Muscle of leg (tissue), 11 donors: Measurements from ENCODE around the gene TNFRSF1B. TPM values are rescaled to one million over a fixed set of nuclear protein-coding genes. Genes with fewer than 3 reads are reported as not detected.
A peak's percentile ranks its signal among the peaks of the same experiment; 100 is the strongest.

ENCODE experiments used
- DNase-seq: peaks from one replicate; pipeline ENCODE4 v3.0.0; 2013
- H3K27ac ChIP-seq: one replicate; pipeline ENCODE4 v1.5.1; 2013; ENCODE audit warnings: mild to moderate bottlenecking, low read length, control low read depth
- H3K27me3 ChIP-seq: one replicate; pipeline ENCODE4 v1.6.1; 2013; ENCODE audit warnings: low read length; ENCODE audit not compliant: control insufficient read depth, insufficient read depth
- H3K36me3 ChIP-seq: one replicate; pipeline ENCODE4 v1.6.1; 2013; ENCODE audit warnings: low read length; ENCODE audit not compliant: control insufficient read depth, insufficient read depth
- H3K4me1 ChIP-seq: one replicate; pipeline ENCODE4 v1.6.1; 2013; ENCODE audit warnings: low read length; ENCODE audit not compliant: control insufficient read depth, insufficient read depth
- H3K4me3 ChIP-seq: one replicate; pipeline ENCODE4 v1.5.1; 2013; ENCODE audit warnings: low read length, control low read depth
- H3K9me3 ChIP-seq: replicated peaks from 2 replicates; pipeline ENCODE4 v1.6.1; 2013; ENCODE audit warnings: low read depth, low read length; ENCODE audit not compliant: control insufficient read depth
- WGBS: methylation state at CpG from one replicate; pipeline ENCODE4 v1.1.5; 2013; ENCODE audit warnings: missing lambda C conversion rate; ENCODE audit not compliant: insufficient coverage; 5-methylcytosine and 5-hydroxymethylcytosine counted together
- polyA plus RNA-seq, 8 donors: library from polyadenylated mRNA; unstranded; fragments of 120-200 nt; gene quantifications; one replicate each; pipeline versions ENCODE4 v1.2.1 to v1.2.3, GENCODE V29; 2013; ENCODE audit warnings: inconsistent platforms in 1 of 8, low replicate concordance in 1 of 8; ENCODE audit not compliant: insufficient read length in 8 of 8, insufficient read depth in 1 of 8
- total RNA-seq: library from RNA; stranded (reverse); fragments of 120-200 nt; gene quantifications from one replicate; pipeline ENCODE4 v1.2.4, GENCODE V29; 2013

The TNFRSF1B gene
- total and polyA plus RNA-seq, 9 donors = 8.8 to 17.5 (median 12.5) TPM

GRCh38 chr1:12232221-12232620 lies 65.4 kb downstream of the TNFRSF1B start:
- DNase-seq = no peak
- 89% methylated on average over 2 of the region's 2 CpGs for WGBS
- Histone ChIP-seq H3K36me3 (peaks cover 12% of the 10 kb centered on the region), H3K4me1 (peaks cover 10% of the 10 kb centered on the region), H3K27ac (no peak overlapping the region), H3K4me3 (no peak overlapping the region), H3K9me3 (no peaks in the 10 kb centered on the region), H3K27me3 (no peaks in the 10 kb centered on the region)

- Histone ChIP-seq H3K4me3 (no peak overlapping the region), H3K4me1 (no peaks in the 10 kb centered on the region), H3K9me3 (no peaks in the 10 kb centered on the region), H3K27me3 (no peaks in the 10 kb centered on the region), H3K36me3 (peaks cover 42% of the 10 kb centered on the region), H3K27ac (no peak overlapping the region)
- WGBS = 65% methylated on average over 1 of the region's 2 CpGs
- DNase-seq = no peak
Observed at GRCh38 chr1:12244078-12244477, 77.3 kb downstream of the TNFRSF1B start.

DNA sequence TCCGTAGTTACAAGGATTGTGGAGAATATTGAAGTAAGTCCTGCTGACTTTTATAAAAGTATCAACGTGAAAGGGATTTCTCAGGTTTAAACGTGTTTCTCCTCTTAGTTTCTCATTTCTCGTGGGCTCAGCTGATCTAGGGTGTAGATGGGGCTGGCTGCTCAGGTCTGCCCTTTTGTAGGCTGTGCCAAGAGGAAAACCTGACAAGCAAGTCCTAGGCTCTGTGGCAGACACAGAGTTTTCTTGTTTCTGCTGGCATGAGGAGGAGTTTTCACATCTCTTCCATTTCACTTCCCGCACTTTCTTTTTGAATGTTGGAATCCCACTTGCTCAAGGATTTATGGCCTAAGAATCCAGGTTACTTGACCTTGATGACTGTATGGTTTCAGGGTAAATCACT lies 77.8 kb downstream of the TNFRSF1B start:
- Histone ChIP-seq H3K27me3 (no peaks in the 10 kb centered on the region), H3K27ac (no peak overlapping the region), H3K9me3 (no peaks in the 10 kb centered on the region), H3K36me3 (peaks cover 43% of the 10 kb centered on the region), H3K4me3 (no peak overlapping the region), H3K4me1 (no peaks in the 10 kb centered on the region)
- no peak for DNase-seq
- WGBS = no CpG with 5 or more reads among the region's 5 CpGs

GRCh38 chr1:12245116-12245515 lies 78.3 kb downstream of the TNFRSF1B start:
- H3K4me3 ChIP-seq = no peak overlapping the region
- no peaks in the 10 kb centered on the region for H3K9me3 ChIP-seq
- 100% methylated on average over 1 of the region's 3 CpGs for WGBS
- H3K27ac ChIP-seq = no peak overlapping the region
- H3K36me3 ChIP-seq = peaks cover 43% of the 10 kb centered on the region
- H3K4me1 ChIP-seq = no peaks in the 10 kb centered on the region
- no peak for DNase-seq
- H3K27me3 ChIP-seq = no peaks in the 10 kb centered on the region

GRCh38 chr1:12245733-12246132 lies 78.9 kb downstream of the TNFRSF1B start:
- Histone ChIP-seq H3K4me3 (no peak overlapping the region), H3K27me3 (no peaks in the 10 kb centered on the region), H3K9me3 (no peaks in the 10 kb centered on the region), H3K4me1 (no peaks in the 10 kb centered on the region), H3K36me3 (peaks cover 48% of the 10 kb centered on the region), H3K27ac (no peak overlapping the region)
- no peak for DNase-seq

DNA sequence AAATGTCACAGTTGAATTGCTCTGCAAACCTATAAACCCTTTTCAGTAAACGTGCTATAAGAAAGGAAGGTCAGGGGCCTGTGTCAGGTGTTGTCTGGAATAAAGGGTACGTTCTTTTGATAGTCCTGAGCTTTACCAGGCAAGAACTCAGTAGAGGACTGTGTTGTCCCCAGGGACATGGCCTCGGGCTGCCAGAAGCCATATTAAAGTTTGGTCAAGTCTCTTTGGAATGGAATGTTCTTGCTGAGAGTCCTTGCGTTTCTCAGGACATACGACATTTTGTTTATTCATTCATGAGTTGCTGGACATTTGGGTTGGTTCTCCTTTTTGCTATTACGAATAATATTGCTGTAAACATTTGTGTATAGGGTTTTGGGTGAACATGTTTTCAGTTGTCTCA lies 79.8 kb downstream of the TNFRSF1B start:
- WGBS = 91% methylated on average over 4 of the region's 6 CpGs
- no peak for DNase-seq
- H3K27me3 ChIP-seq = no peaks in the 10 kb centered on the region
- H3K9me3 ChIP-seq = no peaks in the 10 kb centered on the region
- H3K36me3 ChIP-seq = peaks cover 48% of the 10 kb centered on the region
- H3K27ac ChIP-seq = no peak overlapping the region
- no peak overlapping the region for H3K4me3 ChIP-seq
- no peaks in the 10 kb centered on the region for H3K4me1 ChIP-seq

GRCh38 chr1:12249181-12249580 lies 82.4 kb downstream of the TNFRSF1B start:
- Histone ChIP-seq H3K4me3 (no peak overlapping the region), H3K36me3 (peaks cover 49% of the 10 kb centered on the region), H3K27me3 (no peaks in the 10 kb centered on the region), H3K9me3 (no peaks in the 10 kb centered on the region), H3K4me1 (no peaks in the 10 kb centered on the region), H3K27ac (no peak overlapping the region)
- no peak for DNase-seq
- no CpG with 5 or more reads among the region's 1 CpG for WGBS

GRCh38 chr1:12249748-12250147 lies 83.0 kb downstream of the TNFRSF1B start:
- no peak for DNase-seq
- WGBS = 100% methylated on average over 2 of the region's 6 CpGs
- Histone ChIP-seq H3K27me3 (no peaks in the 10 kb centered on the region), H3K4me3 (no peak overlapping the region), H3K27ac (no peak overlapping the region), H3K9me3 (no peaks in the 10 kb centered on the region), H3K4me1 (no peaks in the 10 kb centered on the region), H3K36me3 (peaks cover 44% of the 10 kb centered on the region)

- Histone ChIP-seq H3K4me1 (no peaks in the 10 kb centered on the region), H3K4me3 (no peak overlapping the region), H3K27ac (no peak overlapping the region), H3K27me3 (no peaks in the 10 kb centered on the region), H3K36me3 (peaks cover 41% of the 10 kb centered on the region), H3K9me3 (no peaks in the 10 kb centered on the region)
- 51% methylated on average over 4 of the region's 5 CpGs for whole genome bisulfite sequencing
- peak; percentile 11 for DNase-seq
Observed at GRCh38 chr1:12251442-12251841, 84.7 kb downstream of the TNFRSF1B start.

DNA sequence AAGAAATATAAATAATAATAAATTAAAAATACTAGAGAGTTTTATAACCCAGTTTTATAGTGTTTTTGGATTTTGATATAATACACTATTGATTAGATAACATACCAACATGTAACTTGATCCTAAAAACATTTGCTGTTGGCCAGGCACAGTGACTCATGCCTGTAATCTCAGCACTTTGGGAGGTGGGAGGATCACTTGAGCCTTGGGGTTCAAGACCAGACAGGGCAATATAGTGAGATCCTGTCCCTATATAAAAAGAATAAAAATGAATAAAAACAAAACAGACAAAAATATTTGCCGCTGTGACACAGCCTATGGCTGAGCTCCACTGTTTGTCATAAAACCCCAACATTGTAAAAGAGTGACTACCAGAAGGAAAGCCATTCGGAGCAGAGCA lies 89.1 kb downstream of the TNFRSF1B start:
- Histone ChIP-seq H3K4me3 (no peak overlapping the region), H3K27ac (no peak overlapping the region), H3K4me1 (no peaks in the 10 kb centered on the region), H3K27me3 (no peaks in the 10 kb centered on the region), H3K36me3 (peaks cover 55% of the 10 kb centered on the region), H3K9me3 (no peaks in the 10 kb centered on the region)
- 100% methylated on average over 2 of the region's 2 CpGs for WGBS
- no peak for DNase-seq

- H3K4me1 ChIP-seq = no peaks in the 10 kb centered on the region
- H3K27me3 ChIP-seq = no peaks in the 10 kb centered on the region
- no peak overlapping the region for H3K27ac ChIP-seq
- no peaks in the 10 kb centered on the region for H3K9me3 ChIP-seq
- DNase-seq = no peak
- peaks cover 64% of the 10 kb centered on the region for H3K36me3 ChIP-seq
- H3K4me3 ChIP-seq = no peak overlapping the region
- no CpG with 5 or more reads among the region's 7 CpGs for WGBS
Observed at GRCh38 chr1:12258272-12258671, 91.5 kb downstream of the TNFRSF1B start.
